PC-3 (cell line): Measurements from ENCODE around the gene ACOXL. TPM values are rescaled to one million over a fixed set of nuclear protein-coding genes. Genes with fewer than 3 reads are reported as not detected.

Experiments used
- ATAC-seq: fragments of 200-7000 bp; cut with Tn5 transposase; 2 replicates; pipeline ENCODE4 v1.9.1; 2020; ENCODE audit warnings: mild to moderate bottlenecking, moderate library complexity
- BruUV-seq: library from RNA; stranded (reverse); fragments of 400-500 nt; replicated peaks from 2 replicates; lab custom pipeline; 2021; lab: Mats Ljungman, UMichigan
- CTCF ChIA-PET: fragments of 300-600 bp; sonication (Branson Sonifier 250); formaldehyde crosslinking; loops from one replicate; lab custom pipeline; 2022; ENCODE audit warnings: antibody characterized with exemption; lab: Charles Lee
- POLR2A ChIA-PET: fragments of 300-600 bp; sonication (Branson Sonifier 250); formaldehyde crosslinking; loops from one replicate; lab custom pipeline; 2022; ENCODE audit warnings: antibody characterized with exemption; ENCODE audit not compliant: unreplicated experiment; lab: Charles Lee
- DNase-seq: peaks from one replicate; pipeline ENCODE4 v3.0.0-alpha.2; 2015
- H2AFZ ChIP-seq: fragments of 300-600 bp; sonication (generic); 2 replicates; pipeline ENCODE4 v1.6.0; 2016; ENCODE audit warnings: antibody characterized with exemption, low read length
- H3F3A ChIP-seq: fragments of 300-600 bp; sonication (generic); one replicate; pipeline ENCODE4 v1.6.0; 2017; ENCODE audit warnings: antibody characterized with exemption, low read length, control low read depth, mild to moderate bottlenecking; ENCODE audit not compliant: unreplicated experiment
- H3K27ac ChIP-seq: fragments of 300-600 bp; sonication (generic); 2 replicates; pipeline ENCODE4 v1.5.1; 2016; ENCODE audit warnings: mild to moderate bottlenecking, low read length
- H3K27me3 ChIP-seq: fragments of 300-600 bp; sonication (generic); 2 replicates; pipeline ENCODE4 v1.6.1; 2016; ENCODE audit warnings: low read length, mixed read lengths
- H3K36me3 ChIP-seq: fragments of 300-600 bp; sonication (generic); 2 replicates; pipeline ENCODE4 v1.6.1; 2016; ENCODE audit warnings: low read depth, mixed run types, low read length, mixed read lengths
- H3K4me1 ChIP-seq: fragments of 300-600 bp; sonication (generic); 2 replicates; pipeline ENCODE4 v1.5.1; 2016; ENCODE audit warnings: low read length; ENCODE audit not compliant: insufficient read depth
- H3K4me2 ChIP-seq: fragments of 300-600 bp; sonication (generic); 2 replicates; pipeline ENCODE4 v1.6.0; 2016; ENCODE audit warnings: low read length
- H3K4me3 ChIP-seq: fragments of 300-600 bp; sonication (generic); 2 replicates; pipeline ENCODE4 v1.5.1; 2016; ENCODE audit warnings: mild to moderate bottlenecking, low read length, mixed read lengths
- H3K79me2 ChIP-seq: fragments of 300-600 bp; sonication (generic); 2 replicates; pipeline ENCODE4 v1.6.1; 2017; ENCODE audit warnings: low read length, mixed read lengths
- H3K9ac ChIP-seq: fragments of 300-600 bp; sonication (generic); 2 replicates; pipeline ENCODE4 v1.6.0; 2016; ENCODE audit warnings: mild to moderate bottlenecking, low read length
- H3K9me2 ChIP-seq: fragments of 300-600 bp; sonication (generic); replicated peaks from 2 replicates; pipeline ENCODE4 v1.6.1; 2016; ENCODE audit warnings: mixed run types, low read length, mixed read lengths
- H3K9me3 ChIP-seq: fragments of 300-600 bp; sonication (generic); 2 replicates; pipeline ENCODE4 v1.6.1; 2016; ENCODE audit warnings: low read length, mixed read lengths
- H4K20me1 ChIP-seq: fragments of 300-600 bp; sonication (generic); 2 replicates; pipeline ENCODE4 v1.6.1; 2016; ENCODE audit warnings: low read length, mixed read lengths
- EZH2 ChIP-seq: fragments of 300-600 bp; sonication (generic); IDR thresholded peaks from one replicate; pipeline ENCODE4 v1.6.1; 2017; ENCODE audit warnings: antibody characterized with exemption, mild to moderate bottlenecking, low read length; ENCODE audit not compliant: unreplicated experiment
- EZH2phosphoT487 ChIP-seq: fragments of 300-600 bp; sonication (generic); IDR thresholded peaks from 2 replicates; pipeline ENCODE4 v1.6.1; 2018; ENCODE audit warnings: mild to moderate bottlenecking, antibody characterized with exemption, low read length, borderline replicate concordance
- intact Hi-C: fragments of 100-400 bp; cut with micrococcal nuclease; formaldehyde crosslinking; loops from 2 replicates; pipeline ENCODE4 v1.9.0; 2023
- total RNA-seq: library from RNA; depleted of rRNA; stranded (reverse); fragments of >200 nt; gene quantifications from 2 replicates; pipeline ENCODE4 v1.2.3, GENCODE V29; 2014
- TF ChIP-seq, protein P1 (sequence below): fragments of 300-600 bp; sonication (generic); conservative IDR thresholded peaks from 2 replicates; pipeline ENCODE4 v1.5.1; 2017; ENCODE audit warnings: antibody characterized with exemption, low read depth, mild to moderate bottlenecking, low read length

The ACOXL gene
- total RNA-seq, 1 experiment from 2014 or later, result 16.3 TPM

DNA sequence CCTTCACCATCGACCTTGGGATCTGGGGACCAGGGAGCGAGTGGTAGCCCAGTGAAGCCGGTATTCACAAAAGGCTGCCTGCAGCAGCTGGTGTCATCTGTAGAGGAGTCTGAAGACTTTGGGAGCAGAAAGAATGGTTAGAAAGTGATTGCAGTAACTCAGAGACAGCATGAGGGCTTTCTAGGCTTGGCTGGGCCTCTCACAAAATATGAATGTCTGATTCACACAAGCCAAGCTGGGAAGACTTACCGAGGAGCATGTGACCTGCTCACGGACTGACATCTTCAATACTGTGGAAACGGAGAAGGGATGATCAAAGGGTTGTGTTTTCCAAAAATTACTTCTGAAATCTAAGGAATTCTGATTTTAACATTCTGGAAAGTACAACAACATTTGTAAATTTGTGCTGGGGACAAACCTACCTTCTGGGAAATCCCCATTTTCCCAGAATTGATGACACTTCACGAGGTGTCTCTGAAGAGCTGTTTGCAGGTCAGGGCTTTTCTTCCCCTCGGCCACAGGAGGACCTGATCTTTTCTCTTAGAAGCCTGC, 111.7 kb downstream of the ACOXL start:
- Histone ChIP-seq H3K79me2 (no peaks in the 10 kb centered on the region), H3K9ac (no peak overlapping the region), H3F3A (no peaks in the 10 kb centered on the region), H3K27ac (no peak overlapping the region), H3K4me2 (no peak overlapping the region), H3K9me3 (no peaks in the 10 kb centered on the region), H3K27me3 (no peaks in the 10 kb centered on the region), H3K9me2 (no peaks in the 10 kb centered on the region), H3K4me1 (no peaks in the 10 kb centered on the region), H3K36me3 (no peaks in the 10 kb centered on the region), H2AFZ (no peak overlapping the region), H3K4me3 (no peak overlapping the region), H4K20me1 (no peaks in the 10 kb centered on the region)
- DNase-seq, result no peak
- no TSS peak for BruUV-seq
- intact Hi-C loops, result no loop called here
- no peak for ATAC-seq
- POLR2A ChIA-PET, result no interaction called here
- TF ChIP-seq, protein P1, sequence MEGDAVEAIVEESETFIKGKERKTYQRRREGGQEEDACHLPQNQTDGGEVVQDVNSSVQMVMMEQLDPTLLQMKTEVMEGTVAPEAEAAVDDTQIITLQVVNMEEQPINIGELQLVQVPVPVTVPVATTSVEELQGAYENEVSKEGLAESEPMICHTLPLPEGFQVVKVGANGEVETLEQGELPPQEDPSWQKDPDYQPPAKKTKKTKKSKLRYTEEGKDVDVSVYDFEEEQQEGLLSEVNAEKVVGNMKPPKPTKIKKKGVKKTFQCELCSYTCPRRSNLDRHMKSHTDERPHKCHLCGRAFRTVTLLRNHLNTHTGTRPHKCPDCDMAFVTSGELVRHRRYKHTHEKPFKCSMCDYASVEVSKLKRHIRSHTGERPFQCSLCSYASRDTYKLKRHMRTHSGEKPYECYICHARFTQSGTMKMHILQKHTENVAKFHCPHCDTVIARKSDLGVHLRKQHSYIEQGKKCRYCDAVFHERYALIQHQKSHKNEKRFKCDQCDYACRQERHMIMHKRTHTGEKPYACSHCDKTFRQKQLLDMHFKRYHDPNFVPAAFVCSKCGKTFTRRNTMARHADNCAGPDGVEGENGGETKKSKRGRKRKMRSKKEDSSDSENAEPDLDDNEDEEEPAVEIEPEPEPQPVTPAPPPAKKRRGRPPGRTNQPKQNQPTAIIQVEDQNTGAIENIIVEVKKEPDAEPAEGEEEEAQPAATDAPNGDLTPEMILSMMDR, result no peak
- TF ChIP-seq EZH2phosphoT487 (no peak), EZH2 (no peak)
- CTCF ChIA-PET, result no interaction called here

DNA sequence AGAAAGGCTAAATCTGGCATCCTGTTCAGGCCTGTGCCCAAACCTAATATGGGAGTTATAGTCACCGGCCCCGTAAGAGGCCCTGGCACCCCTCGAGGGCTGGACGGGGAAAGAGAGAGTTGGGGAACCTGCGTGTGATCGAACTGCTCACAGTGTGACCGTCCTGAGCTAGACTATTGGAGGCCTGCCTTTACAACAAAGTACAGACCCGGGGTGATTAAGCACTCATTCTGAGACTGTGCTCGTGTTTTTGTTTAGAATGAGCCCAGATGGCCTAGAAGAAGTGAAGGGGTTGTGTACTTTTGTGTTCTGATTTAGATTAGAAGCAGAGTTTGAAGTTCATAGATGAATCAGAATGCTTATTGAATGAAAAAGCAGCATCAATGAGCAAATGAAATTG, 115.3 kb downstream of the ACOXL start:
- H3K27ac ChIP-seq, result no peak overlapping the region
- intact Hi-C loops, result no loop called here
- no peaks in the 10 kb centered on the region for H3K4me1 ChIP-seq
- H3K9me3 ChIP-seq, result no peaks in the 10 kb centered on the region
- H3K4me3 ChIP-seq, result no peak overlapping the region
- no peak for ATAC-seq
- no peak for DNase-seq
- CTCF ChIA-PET, result no interaction called here
- H3K27me3 ChIP-seq, result no peaks in the 10 kb centered on the region
- H2AFZ ChIP-seq, result no peak overlapping the region
- H3K79me2 ChIP-seq, result no peaks in the 10 kb centered on the region
- no peak overlapping the region for H3K9ac ChIP-seq
- TF ChIP-seq EZH2 (no peak), EZH2phosphoT487 (no peak)
- TF ChIP-seq, protein P1, result no peak
- POLR2A ChIA-PET, result no interaction called here
- no peaks in the 10 kb centered on the region for H4K20me1 ChIP-seq
- no TSS peak for BruUV-seq
- no peak overlapping the region for H3K4me2 ChIP-seq
- H3K36me3 ChIP-seq, result no peaks in the 10 kb centered on the region
- no peaks in the 10 kb centered on the region for H3K9me2 ChIP-seq
- no peaks in the 10 kb centered on the region for H3F3A ChIP-seq

DNA sequence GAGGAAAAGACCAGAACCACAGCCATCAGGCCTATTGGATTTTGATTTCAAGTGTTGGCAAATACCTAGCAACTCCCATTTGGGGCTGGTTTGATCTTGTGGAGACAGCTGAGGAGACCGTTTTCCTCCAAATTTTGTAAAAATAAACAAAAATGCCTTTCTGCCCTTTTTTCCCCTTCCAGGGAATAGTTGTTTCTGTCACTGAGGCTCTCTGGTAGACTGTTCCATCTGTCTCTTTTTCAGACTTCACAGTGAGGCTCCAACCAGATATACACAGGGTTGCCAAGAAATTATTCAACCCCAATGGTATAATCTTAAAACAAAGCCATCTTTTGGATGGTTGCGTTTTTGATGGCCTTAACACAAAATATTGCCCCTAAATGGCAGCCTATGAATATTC, 115.7 kb downstream of the ACOXL start:
- Histone ChIP-seq H3K4me2 (no peak overlapping the region), H3K27ac (no peak overlapping the region), H4K20me1 (no peaks in the 10 kb centered on the region), H3K4me1 (no peaks in the 10 kb centered on the region), H3K36me3 (no peaks in the 10 kb centered on the region), H3K4me3 (no peak overlapping the region), H2AFZ (no peak overlapping the region), H3K9me3 (no peaks in the 10 kb centered on the region), H3F3A (no peaks in the 10 kb centered on the region), H3K9me2 (no peaks in the 10 kb centered on the region), H3K27me3 (no peaks in the 10 kb centered on the region), H3K9ac (no peak overlapping the region), H3K79me2 (no peaks in the 10 kb centered on the region)
- TF ChIP-seq EZH2phosphoT487, result no peak
- TF ChIP-seq, protein P1, result no peak
- no peak for TF ChIP-seq EZH2
- CTCF ChIA-PET, result no interaction called here
- POLR2A ChIA-PET, result no interaction called here
- ATAC-seq, result no peak
- intact Hi-C loops, result no loop called here
- DNase-seq, result no peak
- no TSS peak for BruUV-seq
